Fibroblast of pulmonary artery (primary cell): Measurements from ENCODE around the gene DCBLD1.
A peak's percentile ranks its signal among the peaks of the same experiment; 100 is the strongest.

Experiments used
- DNase-seq: peaks from one replicate; pipeline ENCODE4 v3.0.0-alpha.2; 2010; ENCODE audit warnings: low read depth
- H3K4me3 ChIP-seq: replicated peaks from 2 replicates; pipeline ENCODE4 v1.5.1; 2011; ENCODE audit warnings: low read depth, mild to moderate bottlenecking, control low read depth, low read length, moderate library complexity
- TF ChIP-seq, protein P1 (sequence below): IDR thresholded peaks from 2 replicates; pipeline ENCODE4 v1.5.1; 2011; ENCODE audit warnings: mild to moderate bottlenecking, control low read depth, low read length, inconsistent platforms; ENCODE audit errors: missing control alignments

Gene DCBLD1

DNA sequence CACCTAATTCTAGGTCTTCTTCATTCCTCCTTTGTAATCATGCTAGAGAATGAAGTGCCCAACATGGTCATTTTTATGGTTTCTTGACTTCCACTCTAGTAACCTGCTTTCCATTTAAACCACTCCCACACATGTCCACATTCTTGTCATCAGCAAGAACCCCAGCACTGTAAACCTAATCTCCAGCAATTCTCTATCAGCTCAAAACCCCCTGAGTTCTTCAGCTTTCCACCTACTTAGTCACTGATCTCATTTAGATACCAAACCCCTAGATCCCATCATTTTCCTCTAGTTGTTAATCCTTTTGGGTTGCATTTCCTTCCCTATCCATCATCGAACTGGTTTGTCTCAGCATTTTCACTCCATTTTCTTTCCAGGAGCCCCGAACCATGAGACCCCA is 70.1 kb downstream of the DCBLD1 start:
- DNase-seq: no peak
- TF ChIP-seq, protein P1, sequence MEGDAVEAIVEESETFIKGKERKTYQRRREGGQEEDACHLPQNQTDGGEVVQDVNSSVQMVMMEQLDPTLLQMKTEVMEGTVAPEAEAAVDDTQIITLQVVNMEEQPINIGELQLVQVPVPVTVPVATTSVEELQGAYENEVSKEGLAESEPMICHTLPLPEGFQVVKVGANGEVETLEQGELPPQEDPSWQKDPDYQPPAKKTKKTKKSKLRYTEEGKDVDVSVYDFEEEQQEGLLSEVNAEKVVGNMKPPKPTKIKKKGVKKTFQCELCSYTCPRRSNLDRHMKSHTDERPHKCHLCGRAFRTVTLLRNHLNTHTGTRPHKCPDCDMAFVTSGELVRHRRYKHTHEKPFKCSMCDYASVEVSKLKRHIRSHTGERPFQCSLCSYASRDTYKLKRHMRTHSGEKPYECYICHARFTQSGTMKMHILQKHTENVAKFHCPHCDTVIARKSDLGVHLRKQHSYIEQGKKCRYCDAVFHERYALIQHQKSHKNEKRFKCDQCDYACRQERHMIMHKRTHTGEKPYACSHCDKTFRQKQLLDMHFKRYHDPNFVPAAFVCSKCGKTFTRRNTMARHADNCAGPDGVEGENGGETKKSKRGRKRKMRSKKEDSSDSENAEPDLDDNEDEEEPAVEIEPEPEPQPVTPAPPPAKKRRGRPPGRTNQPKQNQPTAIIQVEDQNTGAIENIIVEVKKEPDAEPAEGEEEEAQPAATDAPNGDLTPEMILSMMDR: no peak
- H3K4me3 ChIP-seq: no peak overlapping the region

GRCh38 chr6:117553142-117553541 is 70.7 kb downstream of the DCBLD1 start:
- TF ChIP-seq, protein P1: no peak
- no peak for DNase-seq
- H3K4me3 ChIP-seq: no peak overlapping the region

- DNase-seq: no peak
- H3K4me3 ChIP-seq: no peak overlapping the region
- TF ChIP-seq, protein P1: no peak
Measured at GRCh38 chr6:117555262-117555849, 72.9 kb downstream of the DCBLD1 start.

- peak; percentile 61 for DNase-seq
- TF ChIP-seq, protein P1: peak; percentile 69
- no peak overlapping the region for H3K4me3 ChIP-seq
Measured at GRCh38 chr6:117555882-117556498, 73.5 kb downstream of the DCBLD1 start.

DNA sequence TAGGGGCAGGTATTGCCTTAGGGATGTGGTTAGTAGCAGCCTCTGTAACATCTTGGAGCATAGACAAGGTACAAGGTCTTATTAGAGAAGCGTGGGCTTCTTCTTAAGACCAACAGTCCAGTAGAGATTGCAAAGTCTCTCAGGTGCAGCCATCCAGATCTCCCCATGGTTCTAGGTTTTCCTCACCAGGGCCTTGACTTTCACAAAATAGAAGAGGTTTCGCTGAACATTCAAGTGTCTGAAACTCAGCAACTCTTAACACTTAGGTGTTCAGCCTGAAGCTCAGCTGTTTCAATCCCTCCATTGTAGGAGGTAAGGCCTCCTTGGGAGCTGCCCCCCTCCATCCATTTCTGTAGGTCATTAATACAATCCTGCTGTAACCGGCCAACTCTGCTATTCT is 75.5 kb downstream of the DCBLD1 start:
- TF ChIP-seq, protein P1: no peak
- H3K4me3 ChIP-seq: no peak overlapping the region
- DNase-seq: no peak

GRCh38 chr6:117558818-117559217 is 76.3 kb downstream of the DCBLD1 start:
- DNase-seq: no peak
- H3K4me3 ChIP-seq: no peak overlapping the region
- TF ChIP-seq, protein P1: no peak

GRCh38 chr6:117559299-117559698 is 76.8 kb downstream of the DCBLD1 start:
- no peak overlapping the region for H3K4me3 ChIP-seq
- no peak for DNase-seq
- TF ChIP-seq, protein P1: no peak
